Transverse colon (tissue), 4 donors: ENCODE results near the gene CA14. TPM values are rescaled to one million over a fixed set of nuclear protein-coding genes. Genes with fewer than 3 reads are reported as not detected.

ENCODE experiments used
- DNase-seq: peaks from one replicate; pipeline ENCODE4 v3.0.0-alpha.2; 2019
- H3K27ac ChIP-seq, 4 donors: fragments of 200-600 bp; sonication (generic); 2 replicates each; pipeline ENCODE4 v1.5.1; 2016 to 2018; ENCODE audit warnings: inconsistent platforms in 4 of 4
- H3K27me3 ChIP-seq: fragments of 200-600 bp; sonication (generic); 2 replicates; pipeline ENCODE4 v1.5.1; 2017; ENCODE audit warnings: inconsistent platforms
- H3K36me3 ChIP-seq, 4 donors: fragments of 200-600 bp; sonication (generic); 2 replicates each; pipeline ENCODE4 v1.5.1; 2017 to 2019; ENCODE audit warnings: inconsistent platforms in 4 of 4
- H3K4me1 ChIP-seq, 4 donors: fragments of 200-600 bp; sonication (generic); 2 replicates each; pipeline ENCODE4 v1.5.1; 2017 to 2020; ENCODE audit warnings: inconsistent platforms in 4 of 4
- H3K4me3 ChIP-seq, 4 donors: fragments of 200-600 bp; sonication (generic); 1 replicate in 1 of 4; 2 replicates in 3 of 4; pipeline versions ENCODE4 v1.5.1 to v1.6.1; 2017 to 2019; ENCODE audit warnings: inconsistent platforms in 4 of 4
- H3K9me3 ChIP-seq, 2 donors: fragments of 200-600 bp; sonication (generic); 2 replicates each; pipeline ENCODE4 v1.5.1; 2017 to 2019; ENCODE audit warnings: inconsistent platforms in 2 of 2
- EP300 ChIP-seq: sonication (generic); formaldehyde crosslinking; IDR thresholded peaks from one replicate; pipeline ENCODE4 v1.6.1; 2017; ENCODE audit warnings: antibody characterized with exemption, low read depth
- POLR2A ChIP-seq: fragments of 450-650 bp; IDR thresholded peaks from one replicate; pipeline ENCODE4 v1.6.1; 2016; ENCODE audit warnings: antibody characterized with exemption, mild to moderate bottlenecking, moderate library complexity
- POLR2AphosphoS5 ChIP-seq, 3 donors: sonication (generic); formaldehyde crosslinking; IDR thresholded peaks; one replicate each; pipeline ENCODE4 v1.6.1; 2016; ENCODE audit warnings: antibody characterized with exemption in 3 of 3
- WGBS, 2 donors: methylation state at CpG; one replicate each; pipeline ENCODE4 v1.1.5; 2018; ENCODE audit warnings: low coverage in 1 of 2; 5-methylcytosine and 5-hydroxymethylcytosine counted together
- in situ Hi-C, 4 donors: fragments of 200-750 bp; cut with MboI; loops; one replicate each; pipeline versions ENCODE4 v1.15.0 to v1.15.1; 2017; ENCODE audit warnings: low sequenced_read_pairs in 3 of 4, low pct_ligation_motif_present in 1 of 4, low pct_unique_long_range_greater_than_20kb in 1 of 4
- intact Hi-C: fragments of 100-400 bp; cut with DNase I; formaldehyde crosslinking; loops from one replicate; pipeline ENCODE4 v1.15.1; 2023; ENCODE audit warnings: low total_unique reads
- total RNA-seq, 4 donors: library from RNA; depleted of rRNA; stranded (reverse); fragments of >200 nt; gene quantifications; one replicate each; pipeline ENCODE4 v1.1.0, GENCODE V29; 2016
- TF ChIP-seq, protein P1 (sequence below), 5 experiments: fragments of 200-600 bp in 3 of 5; fragments of 450-650 bp in 2 of 5; sonication (generic) in 3 of 5; IDR thresholded peaks; 1 replicate in 2 of 5; 2 replicates in 3 of 5; pipeline ENCODE4 v1.5.1; 2016 to 2017; ENCODE audit warnings: antibody characterized with exemption in 5 of 5, inconsistent platforms in 3 of 5, mild to moderate bottlenecking in 2 of 5, moderate library complexity in 1 of 5

The CA14 gene
- total RNA-seq, 4 donors from 2014 or later, result 0.27 to 1.1 (median 0.48) TPM; not detected in 1

DNA sequence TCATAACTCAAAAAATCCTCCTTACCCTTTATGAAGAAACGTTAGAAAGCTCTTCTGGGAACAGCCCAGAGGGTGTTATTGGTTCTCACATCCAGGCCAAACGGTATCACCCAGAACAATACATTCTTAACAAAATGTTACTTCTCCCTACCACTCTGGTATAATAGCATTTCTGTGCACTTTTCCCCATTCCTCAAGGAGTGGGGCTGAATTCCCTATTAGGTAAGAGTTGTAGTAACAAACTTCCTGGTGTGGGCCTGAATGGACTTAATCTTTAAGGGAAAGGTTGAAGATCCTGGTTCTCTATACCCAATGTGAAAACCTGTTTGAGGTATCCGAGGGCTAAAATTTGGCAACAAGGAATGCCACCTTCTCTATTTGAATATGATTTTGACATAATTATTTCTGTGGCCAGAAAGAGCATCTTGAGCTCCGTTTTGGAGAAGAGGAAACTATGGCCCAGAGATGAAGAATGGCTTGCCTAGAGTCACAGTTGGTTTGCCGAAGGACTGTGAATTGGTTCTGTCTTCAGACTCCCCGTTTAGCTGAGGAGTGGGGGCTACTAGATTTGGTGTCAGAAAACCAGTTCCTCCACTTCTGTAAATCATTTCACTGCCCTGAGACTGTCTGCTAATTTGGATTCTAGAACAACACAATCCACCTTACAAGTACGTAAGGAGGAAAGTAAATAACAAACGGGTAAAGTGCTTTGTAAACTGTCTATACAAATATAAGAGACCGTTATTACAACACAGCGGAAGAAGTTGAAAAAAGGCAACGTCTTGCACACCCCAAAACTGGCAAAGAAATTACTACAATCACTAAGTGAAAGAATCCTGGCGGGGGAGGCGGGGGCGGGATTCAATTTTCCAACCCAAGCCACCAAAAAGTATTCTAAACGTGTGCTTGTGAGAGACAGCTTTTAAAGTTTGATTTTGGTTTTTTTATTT lies 23.9 kb upstream of the CA14 start:
- H3K36me3 ChIP-seq, result no peaks in the 10 kb centered on the region
- intact Hi-C loops (no loop called here), in situ Hi-C loops (no loop called here)
- TF ChIP-seq, protein P1, sequence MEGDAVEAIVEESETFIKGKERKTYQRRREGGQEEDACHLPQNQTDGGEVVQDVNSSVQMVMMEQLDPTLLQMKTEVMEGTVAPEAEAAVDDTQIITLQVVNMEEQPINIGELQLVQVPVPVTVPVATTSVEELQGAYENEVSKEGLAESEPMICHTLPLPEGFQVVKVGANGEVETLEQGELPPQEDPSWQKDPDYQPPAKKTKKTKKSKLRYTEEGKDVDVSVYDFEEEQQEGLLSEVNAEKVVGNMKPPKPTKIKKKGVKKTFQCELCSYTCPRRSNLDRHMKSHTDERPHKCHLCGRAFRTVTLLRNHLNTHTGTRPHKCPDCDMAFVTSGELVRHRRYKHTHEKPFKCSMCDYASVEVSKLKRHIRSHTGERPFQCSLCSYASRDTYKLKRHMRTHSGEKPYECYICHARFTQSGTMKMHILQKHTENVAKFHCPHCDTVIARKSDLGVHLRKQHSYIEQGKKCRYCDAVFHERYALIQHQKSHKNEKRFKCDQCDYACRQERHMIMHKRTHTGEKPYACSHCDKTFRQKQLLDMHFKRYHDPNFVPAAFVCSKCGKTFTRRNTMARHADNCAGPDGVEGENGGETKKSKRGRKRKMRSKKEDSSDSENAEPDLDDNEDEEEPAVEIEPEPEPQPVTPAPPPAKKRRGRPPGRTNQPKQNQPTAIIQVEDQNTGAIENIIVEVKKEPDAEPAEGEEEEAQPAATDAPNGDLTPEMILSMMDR (IDR thresholded peaks at IDR 0.05), result no peak
- TF ChIP-seq POLR2A, result no peak
- TF ChIP-seq POLR2AphosphoS5 (IDR thresholded peaks at IDR 0.05), result no peak
- TF ChIP-seq EP300, result no peak
- H3K27me3 ChIP-seq, result no peaks in the 10 kb centered on the region
- H3K27ac ChIP-seq, result peak overlapping the region; percentile 94 to 99 (median 98)
- H3K9me3 ChIP-seq, result no peaks in the 10 kb centered on the region
- peaks cover 0 to 15% (median 4%) of the 10 kb centered on the region in 4 donors for H3K4me1 ChIP-seq
- 6 to 12% methylated on average over 15 of the region's 15 CpGs for WGBS, 2 donors
- peak overlapping the region; percentile 87 to 99 (median 92) for H3K4me3 ChIP-seq
- no peak for DNase-seq

DNA sequence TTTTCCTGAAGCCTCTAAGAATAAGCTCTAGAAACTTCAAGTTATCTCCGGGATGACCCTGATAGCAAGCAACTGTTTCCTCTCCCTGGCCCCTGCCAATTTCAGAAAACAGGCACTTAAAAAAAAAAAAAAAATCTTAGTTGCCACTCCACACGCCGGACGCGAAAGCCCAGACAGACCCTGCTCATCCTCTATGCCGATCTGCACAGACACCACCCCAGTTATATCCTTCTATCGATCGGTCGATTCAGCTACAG lies 23.3 kb upstream of the CA14 start:
- DNase-seq, result no peak
- WGBS, 2 donors, result 0% methylated on average over 9 of the region's 9 CpGs
- Histone ChIP-seq H3K4me3 (peak overlapping the region; percentile 87 to 99 (median 92)), H3K27ac (peak overlapping the region; percentile 94 to 99 (median 98)), H3K9me3 (no peaks in the 10 kb centered on the region), H3K4me1 (peaks cover 0 to 15% (median 4%) of the 10 kb centered on the region in 4 donors), H3K27me3 (no peaks in the 10 kb centered on the region), H3K36me3 (no peaks in the 10 kb centered on the region)
- in situ Hi-C loops (no loop called here), intact Hi-C loops (no loop called here)
- TF ChIP-seq, protein P1 (IDR thresholded peaks at IDR 0.05), result no peak
- TF ChIP-seq EP300 (no peak), POLR2AphosphoS5 (IDR thresholded peaks at IDR 0.05) (no peak), POLR2A (no peak)

DNA sequence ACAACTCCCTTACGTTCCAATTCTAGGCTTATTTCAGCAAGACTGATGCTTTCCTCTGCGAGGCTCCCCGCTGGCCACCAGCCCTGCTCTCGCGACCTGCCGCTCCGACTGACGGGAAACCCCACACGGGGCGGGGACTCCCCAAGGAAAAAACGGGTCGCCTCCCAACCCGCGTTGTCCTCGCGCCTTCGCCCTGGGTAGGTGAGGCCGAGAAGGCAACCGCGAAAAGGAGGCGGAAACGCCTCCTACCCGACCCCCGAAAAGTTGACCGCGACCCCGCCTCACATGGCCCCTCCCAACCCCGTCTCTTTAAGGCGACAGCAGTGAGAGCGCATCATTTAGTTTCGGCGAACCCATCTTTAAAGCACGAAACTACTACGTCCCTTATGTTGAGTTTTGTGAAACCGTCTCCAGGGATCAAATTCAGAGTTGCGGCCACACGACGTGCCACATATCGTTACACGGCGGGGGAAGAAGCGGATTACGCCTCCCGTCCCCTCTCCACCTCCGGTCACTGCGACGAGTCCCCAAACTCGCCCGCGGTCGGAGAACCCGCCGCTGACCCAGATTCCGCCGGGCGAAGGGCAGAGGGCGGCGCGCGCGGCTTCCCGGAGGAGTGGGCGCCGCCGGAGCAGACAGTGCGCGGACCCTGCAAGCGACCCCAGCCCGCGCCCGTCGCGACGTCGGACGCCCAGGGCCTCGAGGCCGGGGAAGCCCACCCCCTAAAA lies 22.8 kb upstream of the CA14 start:
- TF ChIP-seq EP300, result no peak
- TF ChIP-seq POLR2AphosphoS5 (IDR thresholded peaks at IDR 0.05), result peak; percentile 80 to 92 (median 88)
- TF ChIP-seq, protein P1 (IDR thresholded peaks at IDR 0.05), result no peak
- peak; percentile 80 for TF ChIP-seq POLR2A
- peak; percentile 87 for DNase-seq
- intact Hi-C loops (no loop called here), in situ Hi-C loops (no loop called here)
- H3K4me3 ChIP-seq, result peak overlapping the region; percentile 87 to 99 (median 92)
- peak overlapping the region; percentile 94 to 99 (median 98) for H3K27ac ChIP-seq
- H3K9me3 ChIP-seq, result no peaks in the 10 kb centered on the region
- 0% methylated on average over 1 to 51 of the region's 78 CpGs for whole genome bisulfite sequencing, 2 donors
- H3K4me1 ChIP-seq, result peaks cover 0 to 15% (median 4%) of the 10 kb centered on the region in 4 donors
- no peaks in the 10 kb centered on the region for H3K27me3 ChIP-seq
- no peaks in the 10 kb centered on the region for H3K36me3 ChIP-seq

DNA sequence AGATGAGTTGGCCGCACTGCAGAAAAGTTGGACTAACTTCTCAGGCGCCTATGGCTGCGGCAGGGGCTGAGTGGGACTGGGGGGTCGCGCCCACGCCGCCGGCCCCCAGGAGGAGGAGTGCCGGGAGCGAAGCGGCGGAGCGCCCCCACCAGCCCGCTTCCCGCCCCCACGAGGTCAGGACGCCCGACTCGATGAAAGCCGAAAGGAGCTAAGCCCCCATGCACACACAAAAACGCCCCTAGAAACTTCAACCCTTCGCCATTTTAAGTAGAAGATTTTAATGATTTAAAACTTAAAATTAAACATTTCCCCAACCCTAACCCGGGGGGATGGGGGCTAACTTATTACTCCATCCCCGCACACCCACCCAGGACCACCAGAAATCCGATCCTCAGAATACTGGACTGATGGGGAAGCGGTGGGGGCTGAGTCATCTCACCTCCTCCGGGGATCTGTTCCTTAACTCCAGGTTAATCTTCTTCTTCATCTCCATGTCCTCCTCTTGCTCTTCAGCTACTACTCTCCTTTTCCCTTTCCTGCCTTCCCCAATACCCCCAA lies 22.2 kb upstream of the CA14 start:
- WGBS, 2 donors, result 1 to 11% methylated on average over 3 to 24 of the region's 27 CpGs
- Histone ChIP-seq H3K4me3 (peak overlapping the region; percentile 87 to 99 (median 92)), H3K9me3 (no peaks in the 10 kb centered on the region), H3K4me1 (peaks cover 0 to 15% (median 4%) of the 10 kb centered on the region in 4 donors), H3K36me3 (no peaks in the 10 kb centered on the region), H3K27ac (peak overlapping the region; percentile 94 to 99 (median 98)), H3K27me3 (no peaks in the 10 kb centered on the region)
- in situ Hi-C loops, result no loop called here
- TF ChIP-seq POLR2AphosphoS5 (IDR thresholded peaks at IDR 0.05), result no peak
- TF ChIP-seq POLR2A, result no peak
- TF ChIP-seq EP300, result no peak
- TF ChIP-seq, protein P1 (IDR thresholded peaks at IDR 0.05), result no peak
- intact Hi-C loops, result no loop called here
- peak; percentile 28 for DNase-seq
